Neural crest cell (in vitro differentiated cells): ENCODE data around the gene OR8J3. TPM values are rescaled to one million over a fixed set of nuclear protein-coding genes. Genes with fewer than 3 reads are reported as not detected.

Experiments
- DNase-seq: peaks from one replicate; pipeline ENCODE4 v3.0.0; 2021; ENCODE audit warnings: low read depth, mixed read lengths, low spot score
- H3K27ac Mint-ChIP-seq: one replicate; pipeline ENCODE4 v1.8.0; 2021; ENCODE audit warnings: mild to moderate bottlenecking, mixed read lengths; ENCODE audit not compliant: unreplicated experiment
- H3K27me3 Mint-ChIP-seq: 2 replicates; pipeline ENCODE4 v1.8.0; 2021; ENCODE audit warnings: low read depth, mild to moderate bottlenecking, mixed read lengths
- H3K36me3 Mint-ChIP-seq: 2 replicates; pipeline ENCODE4 v1.8.0; 2021; ENCODE audit warnings: low read depth, mild to moderate bottlenecking, mixed read lengths
- H3K4me1 Mint-ChIP-seq: 2 replicates; pipeline ENCODE4 v1.8.0; 2021; ENCODE audit warnings: mixed read lengths
- H3K4me3 Mint-ChIP-seq: one replicate; pipeline ENCODE4 v1.8.0; 2021; ENCODE audit warnings: mild to moderate bottlenecking, mixed read lengths
- H3K9me3 Mint-ChIP-seq: 2 replicates; pipeline ENCODE4 v1.8.0; 2021; ENCODE audit warnings: mixed read lengths
- CTCF ChIP-seq: fragments of 200-600 bp; sonication (generic); conservative IDR thresholded peaks from 2 replicates; pipeline ENCODE4 v1.5.0; 2021; ENCODE audit warnings: antibody characterized with exemption, mild to moderate bottlenecking
- total RNA-seq: library from RNA; stranded (reverse); gene quantifications from 2 replicates; pipeline ENCODE4 v1.2.1, GENCODE V29; 2021

Gene OR8J3
- total RNA-seq, 1 donor from 2014 or later = not detected

- Mint-ChIP-seq H3K9me3 (peaks cover 2% of the 10 kb centered on the region), H3K4me1 (no peaks in the 10 kb centered on the region), H3K27ac (no peak within 1 kb of the TSS), H3K36me3 (no peaks in the 10 kb centered on the region), H3K4me3 (no peak within 1 kb of the TSS), H3K27me3 (no peaks in the 10 kb centered on the region)
- no peak for DNase-seq
- TF ChIP-seq CTCF = no peak
Measured at GRCh38 chr11:56103210-56103737, 36.7 kb downstream of the OR8J3 start, which contains the start of gene OR8H2. OR8H2 (plus strand) TSS chr11:56103687; CDS start chr11:56105043, 1,356 bp downstream.

GRCh38 chr11:56093008-56093407 lies 47.0 kb downstream of the OR8J3 start, which contains the start of gene OR8I2:
OR8I2 (plus strand) TSS chr11:56093308; CDS start chr11:56093308, 0 bp downstream.
- H3K36me3 Mint-ChIP-seq = no peaks in the 10 kb centered on the region
- no peaks in the 10 kb centered on the region for H3K27me3 Mint-ChIP-seq
- DNase-seq = no peak
- no peak within 1 kb of the TSS for H3K4me3 Mint-ChIP-seq
- H3K4me1 Mint-ChIP-seq = no peaks in the 10 kb centered on the region
- H3K27ac Mint-ChIP-seq = no peak within 1 kb of the TSS
- TF ChIP-seq CTCF = no peak
- H3K9me3 Mint-ChIP-seq = no peaks in the 10 kb centered on the region

- Mint-ChIP-seq H3K9me3 (no peaks in the 10 kb centered on the region), H3K27ac (no peak overlapping the region), H3K4me1 (no peaks in the 10 kb centered on the region), H3K4me3 (no peak overlapping the region), H3K36me3 (no peaks in the 10 kb centered on the region), H3K27me3 (no peaks in the 10 kb centered on the region)
- DNase-seq = no peak
- TF ChIP-seq CTCF = no peak
Measured at GRCh38 chr11:56089697-56090096, 50.3 kb downstream of the OR8J3 start.

Other genes with a start within 250 kb of the OR8J3 start
- not detected in 2 replicates for gene OR5W2, start 225.6 kb downstream of the OR8J3 start, total RNA-seq
- not detected in 2 replicates for gene OR5I1, start 203.8 kb downstream of the OR8J3 start, total RNA-seq
- 0.09 TPM in 1 of 2 replicates, not detected in the other for gene OR10AG1, start 170.3 kb downstream of the OR8J3 start, total RNA-seq
- gene OR5F1, start 145.6 kb downstream of the OR8J3 start, total RNA-seq = not detected in 2 replicates
- gene OR5AS1, start 112.5 kb downstream of the OR8J3 start, total RNA-seq = not detected in 2 replicates
- gene OR8I2, start 46.9 kb downstream of the OR8J3 start, total RNA-seq = not detected in 2 replicates
- gene OR8H2, start 36.5 kb downstream of the OR8J3 start, total RNA-seq = not detected in 2 replicates
- gene OR8H3, start 17.8 kb downstream of the OR8J3 start, total RNA-seq = not detected in 2 replicates
- gene OR8K5, start 20.1 kb upstream of the OR8J3 start, total RNA-seq = not detected in 2 replicates
- gene OR5J2, start 36.4 kb upstream of the OR8J3 start, total RNA-seq = not detected in 2 replicates
- gene OR5T2, start 94.1 kb upstream of the OR8J3 start, total RNA-seq = not detected in 2 replicates
- gene OR5T3, start 112.1 kb upstream of the OR8J3 start, total RNA-seq = not detected in 2 replicates
- not detected in 2 replicates for gene OR5T1, start 134.0 kb upstream of the OR8J3 start, total RNA-seq
- not detected in 2 replicates for gene OR8H1, start 152.1 kb upstream of the OR8J3 start, total RNA-seq
- not detected in 2 replicates for gene OR8K3, start 174.9 kb upstream of the OR8J3 start, total RNA-seq
- gene OR8K1, start 205.8 kb upstream of the OR8J3 start, total RNA-seq = not detected in 2 replicates
- not detected in 2 replicates for gene OR8J1, start 214.1 kb upstream of the OR8J3 start, total RNA-seq
- gene OR8U1, start 235.4 kb upstream of the OR8J3 start, total RNA-seq = not detected in 2 replicates